Stimulated activated CD4-positive, alpha-beta T cell treated with anti-CD3 and anti-CD28 coated beads, Interleukin-12 subunit alpha, Interleukin-12 subunit beta, amount 100 ng/mL, for 48 hours (primary cell): Measurements from ENCODE around the gene CTNNA3.

Source experiments
- DNase-seq, 3 donors: peaks; one replicate each; pipeline ENCODE4 v3.0.0-alpha.2; 2020; ENCODE audit warnings: low read depth in 2 of 3, low spot score in 1 of 3

The CTNNA3 gene

GRCh38 chr10:65893676-65894075 lies 1802.3 kb downstream of the CTNNA3 start:
- DNase-seq = no peak

- DNase-seq = no peak
These were observed 1803.7 kb downstream of the CTNNA3 start for GRCh38 chr10:65892284-65892683.

GRCh38 chr10:65891073-65891981 lies 1804.7 kb downstream of the CTNNA3 start:
- DNase-seq = no peak

- no peak for DNase-seq
These were observed 1831.5 kb downstream of the CTNNA3 start for GRCh38 chr10:65864529-65864928.

- no peak for DNase-seq
These were observed 1832.0 kb downstream of the CTNNA3 start for GRCh38 chr10:65864036-65864435.
